Gastrocnemius medialis (tissue), 4 donors: ENCODE measurements around the gene SUPT3H.

ENCODE experiments used
- POLR2A ChIP-seq, 2 donors: fragments of 450-650 bp; IDR thresholded peaks; one replicate each; pipeline ENCODE4 v1.6.1; 2017; ENCODE audit warnings: antibody characterized with exemption in 2 of 2, mild to moderate bottlenecking in 2 of 2, moderate library complexity in 2 of 2
- TF ChIP-seq, protein P1 (sequence below), 5 experiments: fragments of 450-650 bp in 3 of 5; fragments of 200-600 bp in 2 of 5; sonication (generic) in 2 of 5; IDR thresholded peaks in 4 of 5; conservative IDR thresholded peaks in 1 of 5; 1 replicate in 4 of 5; 2 replicates in 1 of 5; pipeline ENCODE4 v1.5.1; 2016 to 2019; ENCODE audit warnings: antibody characterized with exemption in 5 of 5, mild to moderate bottlenecking in 3 of 5, moderate library complexity in 3 of 5

DNA sequence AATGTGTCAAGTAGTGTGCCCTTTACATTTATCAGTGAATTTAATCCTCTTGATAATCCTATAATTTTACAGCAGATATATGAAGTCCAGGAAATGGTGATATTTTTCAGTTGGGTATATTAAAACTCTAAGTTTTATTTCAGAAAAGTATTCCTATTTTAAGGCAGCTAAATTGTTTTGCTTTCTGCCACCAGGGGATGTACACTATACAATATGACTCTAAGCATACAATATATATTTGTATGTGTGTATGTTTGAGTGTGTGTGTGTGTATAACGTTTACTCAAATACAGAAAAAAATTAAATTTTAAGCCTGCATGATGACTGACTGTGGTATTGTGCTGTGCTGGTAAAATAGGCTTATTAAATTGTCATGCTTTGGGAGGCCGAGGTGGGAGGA, 151.7 kb downstream of the SUPT3H start:
- TF ChIP-seq, protein P1, sequence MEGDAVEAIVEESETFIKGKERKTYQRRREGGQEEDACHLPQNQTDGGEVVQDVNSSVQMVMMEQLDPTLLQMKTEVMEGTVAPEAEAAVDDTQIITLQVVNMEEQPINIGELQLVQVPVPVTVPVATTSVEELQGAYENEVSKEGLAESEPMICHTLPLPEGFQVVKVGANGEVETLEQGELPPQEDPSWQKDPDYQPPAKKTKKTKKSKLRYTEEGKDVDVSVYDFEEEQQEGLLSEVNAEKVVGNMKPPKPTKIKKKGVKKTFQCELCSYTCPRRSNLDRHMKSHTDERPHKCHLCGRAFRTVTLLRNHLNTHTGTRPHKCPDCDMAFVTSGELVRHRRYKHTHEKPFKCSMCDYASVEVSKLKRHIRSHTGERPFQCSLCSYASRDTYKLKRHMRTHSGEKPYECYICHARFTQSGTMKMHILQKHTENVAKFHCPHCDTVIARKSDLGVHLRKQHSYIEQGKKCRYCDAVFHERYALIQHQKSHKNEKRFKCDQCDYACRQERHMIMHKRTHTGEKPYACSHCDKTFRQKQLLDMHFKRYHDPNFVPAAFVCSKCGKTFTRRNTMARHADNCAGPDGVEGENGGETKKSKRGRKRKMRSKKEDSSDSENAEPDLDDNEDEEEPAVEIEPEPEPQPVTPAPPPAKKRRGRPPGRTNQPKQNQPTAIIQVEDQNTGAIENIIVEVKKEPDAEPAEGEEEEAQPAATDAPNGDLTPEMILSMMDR (IDR thresholded peaks at IDR 0.05 in 4 of 5, conservative IDR thresholded peaks at IDR 0.05 in 1 of 5): no peak
- TF ChIP-seq POLR2A (IDR thresholded peaks at IDR 0.05): no peak
